Cardiac muscle cell (in vitro differentiated cells and primary cell): ENCODE data around the gene KIF26B. TPM values are rescaled to one million over a fixed set of nuclear protein-coding genes. Genes with fewer than 3 reads are reported as not detected.

ENCODE experiments used
- DNase-seq, 2 donors: peaks; one replicate each; pipeline versions ENCODE4 v3.0.0 to v3.0.0-alpha.2; 2010 to 2017; ENCODE audit warnings: low read depth in 1 of 2, low spot score in 1 of 2
- H3K27ac ChIP-seq: fragments of 200-600 bp; sonication (generic); 2 replicates; pipeline ENCODE4 v1.5.1; 2016
- H3K27me3 ChIP-seq: fragments of 200-600 bp; sonication (generic); 2 replicates; pipeline ENCODE4 v1.6.0; 2016; ENCODE audit warnings: control low read depth
- H3K36me3 ChIP-seq: fragments of 200-600 bp; sonication (generic); 2 replicates; pipeline ENCODE4 v1.5.1; 2016; ENCODE audit warnings: control low read depth
- H3K4me1 ChIP-seq: fragments of 200-600 bp; sonication (generic); 2 replicates; pipeline ENCODE4 v1.8.1; 2017; ENCODE audit warnings: low read depth, mild to moderate bottlenecking, mixed run types
- H3K4me3 ChIP-seq: fragments of 200-600 bp; sonication (generic); 2 replicates; pipeline ENCODE4 v1.5.1; 2016; ENCODE audit warnings: mild to moderate bottlenecking
- H3K9me3 ChIP-seq: fragments of 200-600 bp; sonication (generic); 2 replicates; pipeline ENCODE4 v1.5.1; 2017; ENCODE audit warnings: low read depth, mild to moderate bottlenecking, control low read depth
- polyA plus RNA-seq: library from polyadenylated mRNA; unstranded; fragments of >200 nt; fragmentation: Nextera tagmentation; extraction: Ambion mirVana; gene quantifications from 2 replicates; pipeline ENCODE4 v1.2.1, GENCODE V29; 2016
- total RNA-seq: library from RNA; depleted of rRNA; stranded (reverse); fragments of >200 nt; gene quantifications from 2 replicates; pipeline ENCODE4 v1.2.3, GENCODE V29; 2016
- TF ChIP-seq, protein P1 (sequence below): IDR thresholded peaks from 2 replicates; pipeline ENCODE4 v1.5.1; 2012; ENCODE audit warnings: low read depth, mild to moderate bottlenecking, low read length

The KIF26B gene
- total and polyA plus RNA-seq, 2 experiments from 2014 or later = 58.9 to 177 TPM

DNA sequence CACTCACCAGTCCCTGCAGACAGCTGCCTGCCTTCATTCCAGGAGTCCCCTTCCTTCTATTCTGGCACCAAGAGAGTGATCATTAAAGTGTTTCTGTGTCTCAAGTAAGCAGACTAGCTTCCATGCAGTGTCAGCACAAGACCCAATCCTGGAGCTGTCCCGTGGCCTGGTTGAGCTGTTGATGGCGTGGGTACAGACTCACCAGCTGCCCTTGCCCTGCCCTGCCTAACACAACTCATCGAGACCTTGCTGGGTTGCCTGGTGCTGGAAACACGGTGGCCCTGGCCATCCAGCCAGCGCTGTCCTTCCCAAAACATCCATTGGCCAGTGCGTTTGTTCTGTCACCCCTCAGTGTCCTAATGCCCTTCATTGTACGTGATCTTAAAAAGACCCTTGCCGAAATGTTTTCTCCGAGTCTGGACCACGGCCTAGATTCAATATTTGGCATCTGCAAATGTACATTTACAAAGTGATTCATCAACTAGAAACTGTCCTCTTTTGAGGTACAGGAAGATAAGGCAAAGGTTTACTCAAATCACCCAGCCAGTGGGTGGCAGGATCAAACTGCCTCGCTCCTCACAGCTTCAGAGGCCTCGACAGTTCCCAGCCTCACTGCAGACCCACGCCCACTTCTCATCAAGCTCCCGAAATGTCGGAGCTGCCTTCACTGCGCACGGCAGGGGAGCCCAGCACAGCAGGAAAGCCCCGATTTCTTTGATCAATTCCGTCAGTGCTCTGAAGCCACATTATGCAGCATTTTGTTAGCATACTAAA lies 494.2 kb downstream of the KIF26B start:
- no peaks in the 10 kb centered on the region for H3K27me3 ChIP-seq
- H3K27ac ChIP-seq = peak overlapping the region; percentile 98
- peaks cover 57% of the 10 kb centered on the region for H3K4me1 ChIP-seq
- DNase-seq = peak in 1 of 2 donors; percentile 21
- H3K9me3 ChIP-seq = no peaks in the 10 kb centered on the region
- no peak overlapping the region for H3K4me3 ChIP-seq
- peaks cover 12% of the 10 kb centered on the region for H3K36me3 ChIP-seq
- TF ChIP-seq, protein P1, sequence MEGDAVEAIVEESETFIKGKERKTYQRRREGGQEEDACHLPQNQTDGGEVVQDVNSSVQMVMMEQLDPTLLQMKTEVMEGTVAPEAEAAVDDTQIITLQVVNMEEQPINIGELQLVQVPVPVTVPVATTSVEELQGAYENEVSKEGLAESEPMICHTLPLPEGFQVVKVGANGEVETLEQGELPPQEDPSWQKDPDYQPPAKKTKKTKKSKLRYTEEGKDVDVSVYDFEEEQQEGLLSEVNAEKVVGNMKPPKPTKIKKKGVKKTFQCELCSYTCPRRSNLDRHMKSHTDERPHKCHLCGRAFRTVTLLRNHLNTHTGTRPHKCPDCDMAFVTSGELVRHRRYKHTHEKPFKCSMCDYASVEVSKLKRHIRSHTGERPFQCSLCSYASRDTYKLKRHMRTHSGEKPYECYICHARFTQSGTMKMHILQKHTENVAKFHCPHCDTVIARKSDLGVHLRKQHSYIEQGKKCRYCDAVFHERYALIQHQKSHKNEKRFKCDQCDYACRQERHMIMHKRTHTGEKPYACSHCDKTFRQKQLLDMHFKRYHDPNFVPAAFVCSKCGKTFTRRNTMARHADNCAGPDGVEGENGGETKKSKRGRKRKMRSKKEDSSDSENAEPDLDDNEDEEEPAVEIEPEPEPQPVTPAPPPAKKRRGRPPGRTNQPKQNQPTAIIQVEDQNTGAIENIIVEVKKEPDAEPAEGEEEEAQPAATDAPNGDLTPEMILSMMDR = no peak

DNA sequence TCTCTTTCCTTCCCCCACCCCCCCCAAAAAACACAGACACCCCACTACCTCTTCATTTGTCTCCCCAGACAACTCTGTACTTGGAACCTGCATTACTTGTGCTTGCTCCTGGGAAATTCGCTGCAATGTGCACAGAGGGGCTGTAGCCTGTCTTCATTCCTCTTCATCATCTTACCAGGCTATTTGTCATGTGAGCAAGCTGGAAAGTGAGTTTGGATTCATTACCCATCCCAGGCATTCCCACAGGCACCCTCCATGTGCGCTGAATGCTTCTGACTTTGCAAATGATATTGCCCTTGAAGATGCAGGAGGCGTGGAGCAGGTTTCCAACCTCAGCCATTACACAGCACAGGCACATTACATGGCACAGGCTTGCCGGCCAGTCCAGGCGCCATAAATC lies 494.9 kb downstream of the KIF26B start:
- H3K27ac ChIP-seq = peak overlapping the region; percentile 98
- no peak for DNase-seq
- no peaks in the 10 kb centered on the region for H3K9me3 ChIP-seq
- TF ChIP-seq, protein P1 = no peak
- H3K4me3 ChIP-seq = no peak overlapping the region
- peaks cover 54% of the 10 kb centered on the region for H3K4me1 ChIP-seq
- no peaks in the 10 kb centered on the region for H3K27me3 ChIP-seq
- peaks cover 12% of the 10 kb centered on the region for H3K36me3 ChIP-seq

DNA sequence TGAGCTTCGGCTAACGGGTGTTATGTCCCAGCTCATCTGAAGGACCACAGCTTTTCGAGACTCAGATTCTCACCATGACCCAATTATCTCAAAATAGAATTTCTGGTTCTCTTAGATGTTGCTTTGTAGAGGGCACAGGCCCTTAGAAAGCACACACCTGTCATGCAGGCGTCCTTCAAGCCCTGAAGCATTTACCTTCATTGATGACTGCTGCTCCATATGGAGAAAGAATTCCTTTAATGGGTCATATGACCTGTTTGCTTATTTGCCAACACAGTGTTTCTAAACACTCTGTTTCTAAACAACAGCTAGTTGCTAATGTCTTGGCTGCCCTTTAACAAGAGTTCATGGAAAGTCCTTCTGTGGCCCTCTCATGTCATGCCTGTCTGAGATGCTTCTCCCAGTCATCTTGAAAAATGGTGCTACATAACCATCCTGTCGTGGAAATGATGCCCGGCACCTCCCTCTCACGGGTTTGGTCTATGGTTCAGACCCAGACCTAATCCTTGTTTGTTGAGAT lies 495.7 kb downstream of the KIF26B start:
- DNase-seq = no peak
- Histone ChIP-seq H3K27me3 (no peaks in the 10 kb centered on the region), H3K4me1 (peaks cover 52% of the 10 kb centered on the region), H3K36me3 (peaks cover 16% of the 10 kb centered on the region), H3K4me3 (no peak overlapping the region), H3K9me3 (no peaks in the 10 kb centered on the region), H3K27ac (peak overlapping the region; percentile 98)
- TF ChIP-seq, protein P1 = no peak

DNA sequence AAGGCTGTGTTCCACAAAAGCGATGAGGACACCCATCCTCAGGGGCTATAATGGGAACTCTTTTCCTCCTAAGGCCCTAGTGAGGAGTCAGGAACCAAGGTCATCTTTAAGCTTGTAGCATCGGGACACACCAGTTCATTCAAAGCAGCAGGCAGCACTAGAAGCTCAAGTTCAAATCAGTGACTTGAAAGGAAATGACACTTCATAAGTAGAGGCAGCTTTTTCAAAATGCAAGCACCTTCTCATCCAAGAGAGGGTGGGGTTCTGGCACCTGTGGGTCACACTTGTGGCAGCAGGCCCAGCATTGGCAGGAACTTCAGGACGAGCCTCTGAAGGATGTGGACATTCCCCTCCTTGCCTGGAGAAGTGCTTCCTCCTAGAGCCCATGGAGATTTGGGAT lies 496.3 kb downstream of the KIF26B start:
- DNase-seq = no peak
- H3K36me3 ChIP-seq = peaks cover 20% of the 10 kb centered on the region
- no peaks in the 10 kb centered on the region for H3K9me3 ChIP-seq
- peak overlapping the region; percentile 98 for H3K27ac ChIP-seq
- H3K27me3 ChIP-seq = no peaks in the 10 kb centered on the region
- H3K4me3 ChIP-seq = no peak overlapping the region
- peaks cover 51% of the 10 kb centered on the region for H3K4me1 ChIP-seq
- TF ChIP-seq, protein P1 = no peak

DNA sequence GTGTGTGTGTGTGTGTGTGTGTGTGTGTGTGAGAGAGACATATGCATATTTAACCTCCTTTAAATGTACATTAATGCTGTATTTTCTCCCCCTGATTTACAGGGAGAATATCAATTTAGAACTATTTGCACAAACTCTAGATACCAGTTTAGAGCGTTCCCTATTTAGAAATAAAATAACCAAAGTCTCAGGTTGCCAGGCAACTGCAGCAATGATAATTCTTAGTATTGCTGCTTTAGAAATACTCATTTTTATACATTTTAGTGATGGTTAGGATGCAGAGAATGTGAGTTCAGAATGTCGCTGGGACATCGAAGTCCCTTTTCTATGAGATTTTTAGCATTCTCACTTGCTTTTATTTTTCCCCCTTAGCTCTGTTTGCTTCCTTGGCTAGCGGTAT lies 497.3 kb downstream of the KIF26B start:
- no peak for DNase-seq
- TF ChIP-seq, protein P1 = no peak
- Histone ChIP-seq H3K27ac (peak overlapping the region; percentile 98), H3K4me1 (peaks cover 43% of the 10 kb centered on the region), H3K27me3 (no peaks in the 10 kb centered on the region), H3K4me3 (no peak overlapping the region), H3K36me3 (peaks cover 11% of the 10 kb centered on the region), H3K9me3 (no peaks in the 10 kb centered on the region)
